Ectodermal cell (in vitro differentiated cells): ENCODE measurements around the gene DNAI2.
"Not testable (repeated sequence)": the region's sequence is repeated elsewhere in the genome, so short reads cannot be mapped to it uniquely, and the experiment has no call there.

ENCODE experiments used
- H3K27ac ChIP-seq: 2 replicates; pipeline ENCODE4 v1.7.0; 2013; ENCODE audit warnings: mild to moderate bottlenecking, low read depth, low read length; ENCODE audit not compliant: insufficient read depth, poor library complexity, severe bottlenecking
- H3K27me3 ChIP-seq: 2 replicates; pipeline ENCODE4 v1.7.0; 2013; ENCODE audit warnings: mild to moderate bottlenecking, low read length; ENCODE audit not compliant: insufficient read depth, control insufficient read depth, poor library complexity, severe bottlenecking
- H3K36me3 ChIP-seq: one replicate; pipeline ENCODE4 v1.7.0; 2013; ENCODE audit warnings: low read length; ENCODE audit not compliant: control insufficient read depth, insufficient read depth
- H3K4me1 ChIP-seq: one replicate; pipeline ENCODE4 v1.7.0; 2013; ENCODE audit warnings: low read length; ENCODE audit not compliant: control insufficient read depth, insufficient read depth
- H3K4me3 ChIP-seq: 2 replicates; pipeline ENCODE4 v1.7.0; 2013; ENCODE audit warnings: low read depth, low read length, control low read depth; ENCODE audit not compliant: insufficient read depth
- H3K9me3 ChIP-seq: 2 replicates; pipeline ENCODE4 v1.7.0; 2013; ENCODE audit warnings: mild to moderate bottlenecking, low read length, moderate library complexity; ENCODE audit not compliant: control insufficient read depth
- WGBS, 2 experiments: methylation state at CpG; one replicate each; pipeline ENCODE4 v1.1.7; 2013; ENCODE audit warnings: missing lambda C conversion rate in 2 of 2; 5-methylcytosine and 5-hydroxymethylcytosine counted together

Gene DNAI2

GRCh38 chr17:74272731-74273201 lies 1.3 kb upstream of the DNAI2 start:
- Histone ChIP-seq H3K4me3 (no peak overlapping the region), H3K9me3 (no peaks in the 10 kb centered on the region), H3K4me1 (peaks cover 49% of the 10 kb centered on the region), H3K27me3 (peaks cover 19% of the 10 kb centered on the region), H3K27ac (peak overlapping the region; percentile 71), H3K36me3 (no peaks in the 10 kb centered on the region)
- WGBS, 2 experiments = 49 to 55% methylated on average over 10 of the region's 10 CpGs

GRCh38 chr17:74274709-74275340 lies 791 bp downstream of the DNAI2 start:
- Histone ChIP-seq H3K4me1 (peaks cover 49% of the 10 kb centered on the region), H3K27ac (no peak overlapping the region), H3K36me3 (no peaks in the 10 kb centered on the region), H3K9me3 (no peaks in the 10 kb centered on the region), H3K4me3 (no peak overlapping the region), H3K27me3 (peaks cover 19% of the 10 kb centered on the region)
- 86 to 90% methylated on average over 14 of the region's 14 CpGs for WGBS, 2 experiments

- WGBS, 2 experiments = 78 to 79% methylated on average over 12 of the region's 12 CpGs
- Histone ChIP-seq H3K9me3 (no peaks in the 10 kb centered on the region), H3K27ac (no peak overlapping the region), H3K27me3 (peaks cover 19% of the 10 kb centered on the region), H3K36me3 (no peaks in the 10 kb centered on the region), H3K4me3 (no peak overlapping the region), H3K4me1 (peaks cover 49% of the 10 kb centered on the region)
Observed at GRCh38 chr17:74276051-74276476, 2.0 kb downstream of the DNAI2 start.

- Histone ChIP-seq H3K4me3 (no peak overlapping the region), H3K36me3 (no peaks in the 10 kb centered on the region), H3K27me3 (peaks cover 19% of the 10 kb centered on the region), H3K4me1 (peaks cover 44% of the 10 kb centered on the region), H3K9me3 (no peaks in the 10 kb centered on the region), H3K27ac (peak overlapping the region; percentile 65)
- WGBS, 2 experiments = 18 to 25% methylated on average over 5 of the region's 5 CpGs
Observed at GRCh38 chr17:74276541-74277009, 2.5 kb downstream of the DNAI2 start.

- no peak overlapping the region for H3K27ac ChIP-seq
- H3K27me3 ChIP-seq = peaks cover 19% of the 10 kb centered on the region
- no peak overlapping the region for H3K4me3 ChIP-seq
- no peaks in the 10 kb centered on the region for H3K36me3 ChIP-seq
- 96% methylated on average over 1 of the region's 1 CpG for WGBS, 2 experiments
- H3K9me3 ChIP-seq = no peaks in the 10 kb centered on the region
- H3K4me1 ChIP-seq = peaks cover 30% of the 10 kb centered on the region
Observed at GRCh38 chr17:74277935-74278334, 3.9 kb downstream of the DNAI2 start.

- not testable (repeated sequence) for H3K4me3 ChIP-seq, H3K9me3 ChIP-seq, H3K36me3 ChIP-seq, H3K27me3 ChIP-seq, H3K27ac ChIP-seq
- 92 to 93% methylated on average over 7 of the region's 7 CpGs for WGBS, 2 experiments
- H3K4me1 ChIP-seq = peaks cover 20% of the 10 kb centered on the region
Observed at GRCh38 chr17:74279617-74280016, 5.6 kb downstream of the DNAI2 start.

GRCh38 chr17:74280093-74280513 lies 6.1 kb downstream of the DNAI2 start:
- no peaks in the 10 kb centered on the region for H3K36me3 ChIP-seq

GRCh38 chr17:74281799-74282198 lies 7.8 kb downstream of the DNAI2 start:
- no peaks in the 10 kb centered on the region for H3K27me3 ChIP-seq
- no peaks in the 10 kb centered on the region for H3K36me3 ChIP-seq
- 93 to 95% methylated on average over 20 of the region's 20 CpGs for WGBS, 2 experiments
- no peak overlapping the region for H3K27ac ChIP-seq
- no peaks in the 10 kb centered on the region for H3K9me3 ChIP-seq
- peaks cover 4% of the 10 kb centered on the region for H3K4me1 ChIP-seq
- no peak overlapping the region for H3K4me3 ChIP-seq

More at GRCh38 chr17:74280093-74280513, 6.1 kb downstream of the DNAI2 start:
- Histone ChIP-seq H3K4me1 (peaks cover 17% of the 10 kb centered on the region), H3K27me3 (peaks cover under 1% of the 10 kb centered on the region), H3K9me3 (no peaks in the 10 kb centered on the region), H3K4me3 (no peak overlapping the region), H3K27ac (no peak overlapping the region)
- 88 to 90% methylated on average over 9 of the region's 9 CpGs for WGBS, 2 experiments

- H3K9me3 ChIP-seq, H3K27me3 ChIP-seq, H3K36me3 ChIP-seq, H3K4me1 ChIP-seq, H3K4me3 ChIP-seq, H3K27ac ChIP-seq: not testable (repeated sequence)
- WGBS, 2 experiments = 92 to 93% methylated on average over 4 of the region's 4 CpGs
Observed at GRCh38 chr17:74282274-74282586, 8.2 kb downstream of the DNAI2 start.

- Histone ChIP-seq H3K4me1 (no peaks in the 10 kb centered on the region), H3K27ac (no peak overlapping the region), H3K4me3 (no peak overlapping the region), H3K9me3 (no peaks in the 10 kb centered on the region), H3K27me3 (no peaks in the 10 kb centered on the region), H3K36me3 (no peaks in the 10 kb centered on the region)
- 88 to 90% methylated on average over 9 of the region's 9 CpGs for WGBS, 2 experiments
Observed at GRCh38 chr17:74282587-74283370, 8.7 kb downstream of the DNAI2 start.
